GM19397 (cell line): ENCODE measurements around the gene AP1G2.

Source experiments
- ATAC-seq: cut with Tn5 transposase; IDR thresholded peaks from one replicate; pipeline ENCODE4 v1.9.1; 2021; ENCODE audit warnings: mild to moderate bottlenecking, moderate library complexity; ENCODE audit not compliant: unreplicated experiment

AP1G2 gene

GRCh38 chr14:23571701-23572523 lies 4.3 kb upstream of the AP1G2 start:
- no peak for ATAC-seq

GRCh38 chr14:23570806-23571483 lies 3.4 kb upstream of the AP1G2 start:
- no peak for ATAC-seq

GRCh38 chr14:23569443-23570151 lies 2.0 kb upstream of the AP1G2 start:
- no peak for ATAC-seq

DNA sequence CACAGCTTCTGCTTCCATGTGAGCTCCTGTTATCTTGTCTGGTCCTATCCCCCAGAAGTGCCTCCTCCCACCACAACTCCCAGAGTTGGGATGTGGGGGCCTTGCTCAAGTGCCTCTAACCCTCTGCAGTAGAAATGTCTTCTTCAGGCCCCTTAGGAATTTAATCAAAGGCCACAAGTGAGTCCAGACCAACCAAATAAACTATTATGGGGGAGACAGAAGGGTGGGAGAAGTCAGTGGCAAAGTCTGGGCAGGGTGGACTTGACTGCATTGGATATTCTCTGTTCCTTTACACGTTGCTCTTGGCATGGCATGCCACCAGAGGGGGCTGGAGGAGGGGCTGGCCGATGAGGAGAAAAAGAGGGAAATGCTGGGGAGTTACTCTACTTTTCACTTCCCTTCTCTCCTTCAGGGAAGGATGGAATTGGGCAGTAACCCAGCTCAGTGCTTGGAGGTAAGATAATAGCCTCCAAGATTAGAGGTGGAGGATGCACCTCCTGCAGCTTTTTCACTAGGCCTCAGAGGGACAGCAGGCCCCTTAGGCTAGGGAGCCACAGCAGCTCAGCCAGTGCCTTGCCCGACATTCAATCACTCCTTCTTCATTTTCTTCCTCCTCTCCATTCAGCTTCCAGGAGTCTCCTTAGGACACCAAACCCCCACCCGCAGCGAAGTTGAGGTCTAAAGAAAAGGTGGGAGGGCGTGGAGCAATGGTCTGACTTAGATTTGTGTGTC lies 1.2 kb upstream of the AP1G2 start:
- ATAC-seq, result no peak

GRCh38 chr14:23568021-23568599 lies 519 bp upstream of the AP1G2 start:
- ATAC-seq, result no peak

GRCh38 chr14:23566778-23567185 lies 809 bp downstream of the AP1G2 start:
- ATAC-seq, result peak; percentile 5

DNA sequence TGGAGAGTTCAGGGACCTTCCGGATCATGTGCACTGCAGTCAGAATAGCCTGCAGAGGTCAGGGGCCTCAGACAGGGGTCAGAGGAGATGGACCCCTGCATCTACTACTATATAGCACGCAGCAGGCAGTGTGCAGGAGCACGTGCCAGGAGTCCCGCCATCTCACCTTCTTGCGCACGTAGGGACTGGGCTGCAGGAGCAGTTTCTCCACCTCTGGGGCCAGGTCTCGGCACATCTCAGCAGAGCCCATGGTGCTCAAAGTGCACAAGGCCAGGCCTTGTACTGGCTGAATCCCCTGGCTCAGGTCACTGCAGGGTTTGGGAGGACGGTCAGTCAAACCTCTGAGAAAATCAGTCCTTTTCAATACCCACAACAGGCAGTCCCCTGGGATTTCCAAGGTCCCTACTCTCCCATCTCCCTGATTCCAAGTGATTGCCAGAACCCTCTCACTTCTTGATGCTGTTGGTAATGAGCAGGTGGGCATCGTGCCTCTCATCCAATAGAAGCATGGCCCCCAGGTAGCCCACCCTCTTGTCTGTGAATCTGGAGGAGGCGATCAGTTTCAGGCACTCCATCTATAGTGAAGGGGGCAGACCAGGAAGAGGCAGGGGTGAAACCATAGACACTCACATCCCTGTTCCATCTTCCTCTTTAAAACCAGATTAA lies 1.3 kb downstream of the AP1G2 start:
- ATAC-seq, result no peak

GRCh38 chr14:23565626-23566025 lies 2.0 kb downstream of the AP1G2 start:
- ATAC-seq, result no peak

DNA sequence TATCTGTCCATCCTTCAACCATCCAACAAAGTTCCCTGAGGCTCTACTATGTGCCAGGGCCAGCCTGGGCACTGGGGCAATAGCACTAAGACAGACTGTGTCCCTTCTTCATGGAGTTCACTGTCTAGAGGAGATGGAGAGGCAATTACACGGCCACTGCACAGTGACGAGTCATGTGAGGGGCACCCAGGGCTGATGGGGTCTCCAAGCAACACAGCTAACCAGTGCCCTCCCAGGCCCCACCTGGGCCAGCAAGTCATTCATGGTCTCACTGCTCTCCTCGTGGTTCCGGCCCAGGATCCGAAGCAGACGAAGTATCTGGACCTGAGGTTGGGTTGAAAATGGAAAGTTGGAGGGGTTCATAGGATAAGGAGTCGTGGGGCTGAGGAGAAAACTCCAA lies 2.7 kb downstream of the AP1G2 start:
- no peak for ATAC-seq

DNA sequence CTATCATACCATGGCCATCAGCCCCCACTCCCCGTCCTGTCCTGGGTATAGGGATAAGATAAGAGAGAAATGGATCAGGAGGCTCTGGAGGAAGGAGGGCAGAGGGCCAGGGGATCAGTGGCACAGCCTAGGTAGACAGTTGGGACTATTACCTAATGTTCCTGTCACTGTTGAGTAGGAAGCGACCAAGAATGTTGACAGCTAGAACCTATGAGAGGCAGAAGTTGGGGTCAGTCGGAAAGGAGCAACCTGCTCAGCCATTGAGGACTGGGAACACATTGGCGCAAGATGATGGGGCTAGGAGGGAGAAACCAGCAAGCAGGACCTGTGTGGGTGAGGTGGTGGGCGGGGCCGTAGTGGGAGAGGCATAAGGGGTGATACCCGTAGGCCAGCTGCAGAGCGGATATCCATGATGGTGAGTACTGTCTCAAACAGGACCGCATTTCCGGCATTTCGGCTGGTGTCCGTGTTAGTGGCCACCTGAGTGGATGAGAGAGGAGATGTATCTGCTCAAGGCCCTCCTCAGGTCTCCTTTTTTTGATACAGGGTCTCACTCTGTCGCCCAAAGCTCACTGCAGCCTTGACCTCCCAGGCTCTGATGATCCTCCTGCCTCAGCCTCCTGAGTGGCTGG lies 3.3 kb downstream of the AP1G2 start:
- ATAC-seq, result no peak

DNA sequence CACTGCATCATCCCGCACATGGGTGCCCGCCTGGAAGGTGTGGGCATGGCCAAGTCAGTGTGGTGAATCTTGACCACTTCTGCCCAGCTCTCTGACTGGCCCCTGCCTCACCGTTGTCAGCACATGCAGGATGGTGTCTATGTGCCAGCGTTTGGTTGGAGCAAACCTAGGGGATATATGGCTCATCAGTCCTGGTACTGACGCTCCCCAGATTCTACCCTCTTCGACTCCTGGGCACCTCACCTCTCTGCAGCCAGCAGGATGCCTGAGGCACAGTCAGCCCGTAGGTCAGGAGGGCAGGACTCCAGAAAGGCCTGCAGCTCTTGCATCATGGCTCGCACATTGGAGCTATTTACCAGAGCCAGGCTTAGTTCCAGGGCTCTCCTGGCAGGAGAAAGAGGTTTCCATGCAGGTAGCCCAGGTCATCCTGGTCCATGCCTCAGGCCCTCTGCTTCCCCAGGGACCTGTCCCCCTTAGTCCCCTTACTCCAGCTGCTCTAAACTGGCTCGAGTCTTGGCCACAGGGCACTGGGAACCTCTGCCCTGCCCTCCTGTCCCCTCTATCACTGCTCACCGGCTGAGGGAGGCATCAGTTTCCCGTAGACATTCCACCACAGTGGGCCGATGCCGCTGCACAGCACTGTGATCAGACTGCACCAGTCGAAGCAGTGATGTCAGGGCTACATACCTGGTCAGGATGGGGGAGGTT lies 4.0 kb downstream of the AP1G2 start:
- no peak for ATAC-seq

DNA sequence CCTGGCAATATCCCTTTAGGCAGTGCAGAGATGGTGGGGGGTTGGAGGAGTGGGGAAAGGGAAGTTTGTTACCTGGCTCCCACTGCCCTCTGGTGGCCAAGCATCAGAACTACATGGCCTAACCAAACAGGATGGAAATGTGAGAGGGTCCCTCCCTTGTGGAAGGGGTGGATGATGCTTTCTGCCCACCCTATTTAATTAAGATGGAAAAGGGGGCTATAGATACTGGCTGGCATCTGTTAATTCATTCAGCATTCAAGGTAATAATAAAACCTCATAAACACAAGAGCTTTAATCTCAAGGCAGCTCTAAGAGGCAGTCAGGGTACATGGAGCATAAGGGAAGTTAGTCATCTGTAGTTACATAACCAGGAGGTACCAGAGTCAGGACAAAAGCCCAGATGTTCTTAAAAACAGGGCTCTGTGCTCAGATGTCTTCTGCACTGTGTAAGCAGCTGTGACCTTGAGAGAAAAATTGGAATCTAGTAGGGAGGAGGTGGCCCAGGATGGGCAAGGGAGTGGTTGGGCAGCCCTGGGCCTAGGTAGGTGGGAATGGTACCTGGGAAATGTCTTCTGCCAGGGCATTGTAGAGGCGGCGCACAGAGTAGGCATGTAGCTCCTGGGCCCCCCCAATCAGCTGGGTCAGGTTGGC lies 4.6 kb downstream of the AP1G2 start:
- no peak for ATAC-seq

- no peak for ATAC-seq
Observed at GRCh38 chr14:23561873-23562821, 5.4 kb downstream of the AP1G2 start.

DNA sequence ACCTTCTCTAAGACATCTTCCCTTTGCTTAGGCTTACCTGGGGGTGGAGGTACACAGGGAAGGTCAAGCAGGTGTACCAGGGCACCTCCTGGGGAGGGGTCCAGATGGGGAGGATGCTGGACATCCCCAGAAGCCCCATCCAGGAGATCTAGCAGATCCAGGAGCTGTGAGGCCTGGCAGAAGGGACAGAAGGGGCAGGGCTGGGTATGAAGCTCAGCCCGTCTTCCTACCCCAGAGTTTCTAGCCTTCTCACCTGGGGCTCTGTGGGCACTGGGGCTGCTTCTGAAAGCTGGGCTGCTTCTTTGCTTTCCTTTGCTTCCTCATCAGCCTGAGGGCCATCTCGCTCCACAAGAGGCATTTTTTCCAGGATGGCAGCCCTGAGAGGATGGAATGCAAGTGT lies 6.3 kb downstream of the AP1G2 start:
- ATAC-seq, result no peak

DNA sequence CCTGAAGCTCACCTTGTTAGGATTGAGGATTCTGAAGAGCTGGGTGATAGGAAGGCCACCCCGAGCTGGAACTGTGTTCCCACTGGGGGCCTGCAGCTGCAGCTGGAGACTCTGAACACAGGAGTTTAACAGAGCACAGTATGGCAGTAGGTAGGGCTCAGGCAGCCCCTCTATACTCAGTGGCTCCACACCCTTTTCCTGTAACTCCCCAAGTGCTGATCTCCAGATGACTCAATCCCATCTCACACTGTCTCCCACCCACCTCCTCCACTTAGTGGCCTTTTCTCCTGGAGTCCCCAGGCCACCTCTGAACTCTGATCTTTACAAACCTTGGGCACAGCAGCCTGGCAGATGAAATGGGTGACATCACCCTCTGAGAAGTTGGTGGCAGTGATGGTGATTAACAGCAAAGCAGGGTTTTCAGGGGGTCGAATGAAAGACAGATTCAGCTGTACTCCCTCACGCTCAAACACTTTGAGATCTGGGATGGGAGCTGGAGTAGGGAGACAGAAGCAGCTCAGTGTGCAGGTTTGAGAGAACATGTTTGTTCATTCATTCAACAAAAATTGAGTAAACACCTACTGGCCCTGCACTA lies 7.6 kb downstream of the AP1G2 start:
- no peak for ATAC-seq

GRCh38 chr14:23559010-23559925 lies 8.3 kb downstream of the AP1G2 start:
- no peak for ATAC-seq
